ENCODE results near the gene GRID2IP.
"Not testable (repeated sequence)": the region's sequence is repeated elsewhere in the genome, so short reads cannot be mapped to it uniquely, and the experiment has no call there.

The GRID2IP gene

GRCh38 chr7:6551016-6551511 is at the start of gene GRID2IP:
Gene GRID2IP (minus strand): TSS chr7:6551461. CDS start chr7:6551436, 25 bp downstream.
- DNase-seq, result no peak

- DNase-seq, result no peak
These were observed 48.8 kb upstream of the GRID2IP start for GRCh38 chr7:6600093-6600492.

- DNase-seq, result no peak
These were observed 39.4 kb upstream of the GRID2IP start for GRCh38 chr7:6590645-6591110.

GRCh38 chr7:6589829-6590644 is 38.8 kb upstream of the GRID2IP start, which contains the start of gene INTS15:
Gene INTS15 (plus strand): TSS chr7:6590021. CDS start chr7:6590284, 263 bp downstream.
- DNase-seq, result peak; percentile 86

GRCh38 chr7:6589151-6589828 is 38.0 kb upstream of the GRID2IP start:
- no peak for DNase-seq

GRCh38 chr7:6588566-6588965 is 37.3 kb upstream of the GRID2IP start:
- DNase-seq, result no peak

- not testable (repeated sequence) for DNase-seq
These were observed 34.6 kb upstream of the GRID2IP start for GRCh38 chr7:6585746-6586432.

- no peak for DNase-seq
These were observed 28.2 kb upstream of the GRID2IP start for GRCh38 chr7:6579446-6579845.

- DNase-seq, result no peak
These were observed 27.1 kb upstream of the GRID2IP start for GRCh38 chr7:6578114-6579084.

- peak; percentile 94 for DNase-seq
These were observed 26.3 kb upstream of the GRID2IP start, which contains the start of gene ZDHHC4 for GRCh38 chr7:6577369-6578113. Gene ZDHHC4 (plus strand): TSS chr7:6577454. CDS start chr7:6580562, 3,108 bp downstream.

- DNase-seq, result peak; percentile 39
These were observed 25.7 kb upstream of the GRID2IP start for GRCh38 chr7:6576867-6577368.

GRCh38 chr7:6576024-6576866 is 25.0 kb upstream of the GRID2IP start:
- DNase-seq, result peak; percentile 37

- no peak for DNase-seq
These were observed 24.2 kb upstream of the GRID2IP start for GRCh38 chr7:6575281-6576023.

- no peak for DNase-seq
These were observed 20.0 kb upstream of the GRID2IP start for GRCh38 chr7:6571160-6571779.

GRCh38 chr7:6567886-6568285 is 16.6 kb upstream of the GRID2IP start:
- no peak for DNase-seq

- no peak for DNase-seq
These were observed 14.4 kb upstream of the GRID2IP start for GRCh38 chr7:6565655-6566054.

GRCh38 chr7:6563936-6564770 is 12.9 kb upstream of the GRID2IP start:
- DNase-seq, result no peak

- no peak for DNase-seq
These were observed 10.8 kb upstream of the GRID2IP start for GRCh38 chr7:6562106-6562505.

Data from stimulated activated CD8-positive, alpha-beta memory T cell treated with anti-CD3 and anti-CD28 coated beads, Interleukin-4, amount 100 ng/mL, for 48 hours (primary cell).